HG03064 (cell line): ENCODE measurements around the gene IYD.
A peak's percentile ranks its signal among the peaks of the same experiment; 100 is the strongest.

Experiments
- ATAC-seq: cut with Tn5 transposase; IDR thresholded peaks from one replicate; pipeline ENCODE4 v1.9.1; 2021; ENCODE audit warnings: low read depth; ENCODE audit not compliant: unreplicated experiment

IYD gene

GRCh38 chr6:150394053-150394898 is 25.5 kb downstream of the IYD start:
- ATAC-seq: no peak

DNA sequence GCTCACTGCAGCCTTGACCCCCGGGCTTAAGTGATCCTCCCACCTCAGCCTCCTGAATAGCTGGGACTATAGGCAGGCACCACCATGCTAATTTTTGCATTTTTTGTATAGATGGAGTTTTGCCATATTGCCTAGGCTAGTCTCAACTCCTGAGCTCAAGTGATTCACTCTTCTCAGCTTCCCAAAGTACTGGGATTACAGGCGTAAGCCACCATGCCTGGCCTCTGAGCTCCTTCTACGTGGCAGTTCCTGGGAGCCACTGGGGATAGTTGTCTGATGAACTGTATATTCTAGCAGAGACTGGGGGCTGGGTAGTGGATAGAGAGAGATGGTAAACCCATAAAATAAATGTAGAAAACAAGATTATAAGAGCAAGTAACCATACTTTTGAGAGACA is 26.1 kb downstream of the IYD start:
- no peak for ATAC-seq

DNA sequence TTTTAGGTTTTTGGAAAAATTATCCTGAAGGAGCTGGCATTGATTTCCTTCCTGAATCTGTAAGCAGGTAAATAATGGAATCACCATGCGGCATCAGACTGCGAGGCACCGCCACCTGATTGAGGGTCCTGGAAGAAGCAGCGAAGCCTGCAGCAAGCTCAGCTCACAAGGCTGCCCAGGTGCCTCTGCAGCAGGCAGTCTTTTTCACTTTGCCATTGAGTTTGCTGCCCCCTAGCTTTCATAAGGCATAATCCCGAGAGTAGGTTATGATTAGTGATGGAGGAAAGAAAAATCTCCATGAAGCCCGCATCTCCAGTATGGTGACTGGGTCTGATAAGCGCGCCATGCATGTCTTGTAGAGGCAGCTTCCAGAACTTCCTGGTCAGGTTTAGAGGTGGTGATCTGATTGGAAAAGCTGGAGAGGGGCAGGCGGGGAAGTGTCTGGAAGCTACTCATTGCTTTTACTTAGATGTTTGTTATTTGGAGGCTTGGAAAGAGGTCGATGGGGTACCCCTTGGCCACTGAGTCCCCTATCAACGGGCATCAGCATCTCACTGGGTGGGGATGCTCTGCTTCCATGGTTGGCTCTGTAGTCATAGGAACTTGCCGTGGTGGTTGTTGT is 26.7 kb downstream of the IYD start:
- ATAC-seq: no peak

DNA sequence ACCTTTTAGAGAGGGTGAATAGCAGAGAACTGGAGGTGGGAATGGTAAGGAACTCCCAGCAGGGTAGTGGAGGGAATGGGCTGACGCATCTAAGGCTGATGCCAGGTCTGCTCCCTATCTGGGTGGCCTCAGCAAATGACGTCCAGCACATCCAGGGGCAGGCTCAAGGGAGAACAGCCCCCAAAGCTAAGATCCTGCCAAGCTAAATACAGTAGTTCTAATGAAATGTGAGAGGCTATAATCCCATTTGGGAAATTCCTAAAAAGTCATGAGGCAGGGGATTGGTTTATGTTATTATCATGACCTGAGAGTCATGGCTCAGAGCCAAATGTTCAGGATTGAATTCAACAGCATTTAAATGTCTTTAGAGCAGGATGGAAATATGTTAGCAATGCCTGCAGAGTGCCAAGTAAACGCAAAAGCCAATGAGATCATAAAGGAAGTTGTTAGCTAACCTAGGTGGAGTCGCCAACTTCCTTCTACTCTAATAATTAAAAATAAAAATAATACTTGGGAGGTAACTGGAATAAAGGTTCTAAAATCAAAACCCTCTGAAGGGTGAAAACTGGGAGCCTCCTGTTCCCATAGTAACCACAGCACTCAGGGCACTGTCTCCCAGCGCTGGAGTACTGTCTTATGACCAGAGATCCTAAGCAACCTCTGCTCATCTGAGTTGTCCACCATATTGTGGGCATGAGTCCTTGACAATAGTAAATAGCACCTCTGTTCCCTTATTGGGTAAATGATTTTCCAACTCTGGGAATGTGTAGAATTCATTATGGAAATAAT is 34.8 kb downstream of the IYD start:
- ATAC-seq: no peak

DNA sequence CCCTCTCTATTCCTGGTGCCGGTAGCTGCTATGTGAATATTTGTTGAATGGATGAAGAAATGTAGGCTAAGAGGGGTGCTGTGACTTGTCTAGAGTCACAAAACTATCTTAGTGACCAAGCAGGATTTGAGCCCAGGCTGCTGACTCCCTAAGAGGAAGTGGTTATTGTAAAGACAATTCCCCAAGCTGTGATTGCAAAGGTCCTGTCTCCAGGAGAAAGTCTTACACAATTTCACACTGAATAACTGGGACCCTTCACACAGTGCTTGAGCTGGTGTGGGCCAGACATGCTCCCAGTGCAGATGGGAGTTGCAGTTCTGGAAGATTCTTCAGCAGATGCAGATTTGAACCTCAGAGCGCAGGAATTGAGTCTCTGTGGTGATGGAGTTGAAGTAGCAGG is 38.1 kb downstream of the IYD start:
- no peak for ATAC-seq

- ATAC-seq: no peak
Observed at GRCh38 chr6:150408842-150409241, 40.0 kb downstream of the IYD start.

DNA sequence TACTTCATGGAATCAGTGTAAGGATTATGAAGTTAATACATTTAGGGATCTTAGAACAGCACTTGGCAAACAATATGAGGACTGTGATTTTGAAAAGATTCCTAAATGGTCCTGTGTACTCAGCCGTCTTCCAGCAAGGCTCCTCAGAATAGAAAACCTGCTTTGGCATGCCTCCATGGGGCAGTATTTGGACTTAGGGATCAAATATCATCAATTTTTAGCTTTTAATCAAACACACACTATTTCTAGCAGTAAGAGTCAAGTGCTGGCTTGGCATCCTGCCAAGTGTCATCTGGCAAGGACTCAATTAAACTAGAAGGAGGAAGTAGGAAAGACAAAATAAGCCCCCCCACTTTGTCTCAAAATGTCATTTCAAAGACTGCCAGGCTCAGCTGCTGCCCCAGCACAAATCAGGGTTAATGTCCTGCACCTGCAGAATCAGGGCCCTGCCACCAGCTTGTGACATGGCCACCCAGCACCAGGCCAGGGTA is 40.8 kb downstream of the IYD start:
- ATAC-seq: no peak

DNA sequence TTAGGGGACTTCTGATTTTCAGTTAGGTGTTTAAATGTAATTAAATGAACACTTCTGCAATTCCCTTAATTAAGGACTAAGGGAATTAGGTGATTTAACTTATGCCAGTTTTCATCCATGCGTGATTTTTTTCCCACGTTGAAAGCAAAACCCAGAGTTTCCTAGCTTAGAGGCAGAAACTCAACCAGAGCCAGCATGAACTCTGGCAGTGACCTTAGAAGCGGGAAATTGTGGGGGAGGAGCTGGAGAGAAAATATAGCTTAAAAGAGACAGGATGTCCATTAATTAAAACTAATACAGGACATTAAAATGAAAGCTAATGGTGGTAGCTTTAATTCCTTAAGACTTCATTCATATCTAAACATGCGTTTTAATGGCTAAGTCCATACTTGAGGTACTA is 41.6 kb downstream of the IYD start:
- no peak for ATAC-seq

DNA sequence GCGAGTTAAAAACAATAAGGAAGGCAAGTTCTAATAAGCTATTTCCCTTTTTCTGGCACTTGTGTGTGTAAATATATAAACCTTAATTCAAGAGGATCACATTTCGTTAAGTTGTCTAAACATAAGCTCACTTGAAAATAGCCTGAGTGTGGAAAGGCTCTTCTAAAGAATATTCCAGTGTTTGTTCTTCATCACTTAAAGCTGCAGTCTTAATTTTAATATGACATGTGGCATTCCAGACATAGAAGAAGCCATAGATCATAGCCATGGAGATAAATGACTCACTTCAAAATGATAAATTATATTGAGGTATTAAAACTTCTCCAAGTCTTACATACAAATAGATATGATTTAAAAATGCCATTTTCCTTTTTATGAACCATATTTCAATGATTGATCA is 42.1 kb downstream of the IYD start:
- no peak for ATAC-seq

- no peak for ATAC-seq
Observed at GRCh38 chr6:150412221-150412620, 43.4 kb downstream of the IYD start.

- no peak for ATAC-seq
Observed at GRCh38 chr6:150413198-150413597, 44.4 kb downstream of the IYD start.

GRCh38 chr6:150413781-150414281 is 45.0 kb downstream of the IYD start:
- ATAC-seq: no peak

DNA sequence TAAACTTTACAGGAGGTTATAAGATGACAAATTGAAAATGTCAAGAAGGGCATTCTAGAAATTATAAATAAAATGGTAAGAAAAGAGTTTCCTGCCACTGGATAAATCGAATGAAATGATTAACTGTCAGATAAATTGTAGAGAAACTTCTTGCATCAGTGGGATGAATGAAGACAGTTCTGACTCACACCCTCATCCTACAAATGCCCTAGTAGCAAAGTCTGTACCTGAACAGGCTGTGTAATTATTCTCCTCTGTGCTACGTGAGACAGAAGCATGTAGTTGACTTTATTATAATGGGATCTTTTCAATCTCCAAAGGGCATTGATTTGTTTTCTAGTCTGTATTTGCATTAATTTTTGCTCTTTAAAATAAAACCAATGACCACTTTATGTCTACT is 47.3 kb downstream of the IYD start:
- no peak for ATAC-seq

DNA sequence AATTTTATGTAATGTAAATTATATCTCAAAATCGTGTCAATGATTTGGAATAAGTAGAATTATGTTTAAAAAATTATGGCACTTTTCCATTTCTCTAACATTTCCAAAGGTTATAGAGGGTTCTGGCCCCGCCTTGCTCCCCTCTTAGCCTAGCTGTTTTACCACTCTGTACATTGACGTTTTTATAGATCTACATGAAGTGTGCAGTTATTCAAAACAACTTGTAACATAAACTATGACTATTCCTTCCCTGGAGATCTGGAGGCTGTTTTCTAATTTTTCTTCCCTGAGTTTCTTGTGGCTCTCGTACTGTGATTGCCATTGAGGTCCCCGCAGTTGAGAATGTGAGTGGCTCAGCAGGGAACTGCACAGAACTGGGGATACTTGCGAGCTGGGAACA is 48.4 kb downstream of the IYD start:
- ATAC-seq: no peak

GRCh38 chr6:150417899-150418826 is 49.4 kb downstream of the IYD start:
- ATAC-seq: peak; percentile 77

DNA sequence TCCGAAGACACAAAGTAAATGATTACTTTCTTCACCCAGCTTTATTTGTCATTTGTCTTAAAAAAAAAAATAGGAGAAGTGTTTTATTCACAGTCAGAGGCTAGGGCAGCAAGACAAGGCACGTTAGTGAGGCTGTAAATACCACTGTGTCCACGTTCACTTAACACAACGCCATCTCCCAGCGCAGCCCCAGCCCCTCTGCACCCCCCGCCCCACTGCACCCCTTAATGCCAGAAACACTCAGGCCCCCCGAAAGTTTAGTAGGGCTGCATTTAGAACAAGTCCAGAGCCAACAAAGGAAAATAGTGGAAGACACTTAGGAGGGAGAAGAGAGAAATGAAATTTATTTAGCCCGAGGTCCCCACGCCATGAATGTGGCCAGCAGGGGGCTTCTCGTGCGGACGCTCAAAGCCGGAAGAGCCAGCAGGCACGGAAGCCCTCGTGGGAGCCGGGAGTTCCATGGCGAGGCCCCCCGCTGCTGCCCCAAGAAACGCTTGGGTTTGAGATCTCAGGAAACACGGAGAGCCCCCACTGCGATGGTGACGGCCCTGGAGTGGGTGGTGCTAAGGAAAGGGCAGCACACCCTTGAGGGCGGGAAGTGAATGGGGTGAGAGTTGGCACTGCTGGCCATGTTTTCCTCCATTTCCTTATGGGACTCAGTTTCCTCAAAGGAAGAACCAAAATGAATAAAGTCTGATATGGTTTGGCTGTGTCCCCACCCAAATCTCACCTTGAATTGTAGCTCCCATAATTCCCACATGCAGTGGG is 50.2 kb downstream of the IYD start:
- ATAC-seq: no peak

GRCh38 chr6:150420428-150420827 is 51.6 kb downstream of the IYD start:
- no peak for ATAC-seq

DNA sequence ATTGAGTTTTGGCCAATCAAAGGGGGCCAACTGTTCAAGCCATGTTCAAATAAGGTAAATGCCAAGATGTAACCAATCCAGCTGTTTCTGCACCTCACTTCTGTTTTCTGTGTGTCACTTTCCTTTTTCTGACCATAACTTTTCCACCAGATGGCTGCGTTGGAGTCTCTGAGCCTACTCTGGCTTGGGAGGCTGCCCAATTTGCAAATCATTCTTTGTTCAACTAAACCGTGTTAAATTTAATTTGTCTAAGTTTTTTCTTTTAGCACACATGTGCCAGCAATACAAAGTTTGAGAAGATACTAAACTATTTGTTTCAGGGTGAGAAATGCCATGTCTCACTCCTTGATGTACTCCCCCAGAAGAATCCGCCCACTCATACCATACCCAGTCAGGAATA is 52.1 kb downstream of the IYD start:
- no peak for ATAC-seq

DNA sequence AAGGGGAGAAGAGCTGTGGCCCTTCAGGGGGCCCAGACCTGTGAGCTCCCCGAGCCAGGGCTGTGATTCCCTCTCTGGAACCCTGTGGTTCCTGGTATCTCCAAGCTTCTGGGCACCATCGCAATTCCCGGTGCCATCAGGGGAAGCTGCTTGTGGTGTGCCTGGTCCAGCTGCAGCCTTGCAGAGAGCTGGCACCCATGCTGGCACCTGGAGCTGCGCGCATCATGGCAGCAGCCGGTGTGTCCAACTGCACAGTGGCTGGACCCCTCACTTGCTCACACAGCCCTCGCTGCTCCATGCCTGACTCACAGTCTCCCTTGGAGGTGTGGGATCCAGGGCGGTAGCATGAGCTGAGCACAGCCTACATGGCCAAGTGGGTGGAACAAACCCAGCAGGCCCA is 56.7 kb downstream of the IYD start:
- ATAC-seq: no peak
